NT2/D1 (cell line): ENCODE results near the gene NGB.
"Not testable (repeated sequence)": the region's sequence is repeated elsewhere in the genome, so short reads cannot be mapped to it uniquely, and the experiment has no call there.

Experiments used
- DNase-seq: peaks from one replicate; pipeline ENCODE4 v3.0.0-alpha.2; 2011; ENCODE audit warnings: low read depth, low spot score
- H3K27me3 ChIP-seq: 2 replicates; pipeline ENCODE4 v1.6.0; 2011; ENCODE audit warnings: mild to moderate bottlenecking; ENCODE audit not compliant: insufficient read length, insufficient read depth
- H3K36me3 ChIP-seq: 2 replicates; pipeline ENCODE4 v1.6.1; 2011; ENCODE audit warnings: mild to moderate bottlenecking, low read length, mixed read lengths; ENCODE audit not compliant: insufficient read depth, insufficient read length
- H3K4me1 ChIP-seq: 2 replicates; pipeline ENCODE4 v1.5.1; 2011; ENCODE audit not compliant: insufficient read depth, insufficient read length
- H3K4me3 ChIP-seq: 2 replicates; pipeline ENCODE4 v1.5.1; 2011; ENCODE audit warnings: low read depth; ENCODE audit not compliant: insufficient read length
- H3K9ac ChIP-seq: 2 replicates; pipeline ENCODE4 v1.6.0; 2011; ENCODE audit warnings: low read depth; ENCODE audit not compliant: insufficient read length
- H3K9me3 ChIP-seq: 2 replicates; pipeline ENCODE4 v1.5.1; 2011; ENCODE audit warnings: mild to moderate bottlenecking, low read length; ENCODE audit not compliant: insufficient read depth
- SUZ12 ChIP-seq: IDR thresholded peaks from 2 replicates; pipeline ENCODE4 v1.6.1; 2011; ENCODE audit not compliant: insufficient read length, insufficient read depth; ENCODE audit errors: extremely low read depth
- YY1 ChIP-seq: IDR thresholded peaks from 2 replicates; pipeline ENCODE4 v1.6.1; 2011; ENCODE audit not compliant: insufficient read length, insufficient read depth
- ZNF274 ChIP-seq: IDR thresholded peaks from 2 replicates; pipeline ENCODE4 v1.6.1; 2011; ENCODE audit warnings: mild to moderate bottlenecking, low read depth, low read length

NGB gene

DNA sequence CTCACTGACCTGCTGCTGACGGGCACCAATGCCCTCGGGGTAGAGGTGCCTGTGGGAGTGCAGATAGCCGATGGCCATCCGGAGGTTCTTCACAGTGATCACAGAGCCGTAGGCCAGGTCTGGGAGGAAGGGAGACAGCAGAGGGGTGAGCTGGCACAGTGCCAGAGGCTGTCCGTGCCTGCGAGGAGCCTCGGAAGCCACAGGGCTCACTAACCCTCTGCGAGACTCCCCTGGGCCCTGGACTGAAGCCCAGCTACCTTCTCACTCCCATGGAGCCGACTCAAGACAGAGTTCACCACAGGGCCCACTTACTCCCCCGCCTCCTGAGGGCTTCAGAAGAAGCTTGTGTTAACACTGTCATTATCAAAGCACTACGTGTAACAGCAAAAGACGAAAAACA is 25.1 kb upstream of the NGB start:
- Histone ChIP-seq H3K36me3 (peaks cover 47% of the 10 kb centered on the region), H3K9ac (no peak overlapping the region), H3K27me3 (no peaks in the 10 kb centered on the region), H3K9me3 (no peaks in the 10 kb centered on the region), H3K4me3 (no peak overlapping the region), H3K4me1 (peaks cover under 1% of the 10 kb centered on the region)
- DNase-seq, result no peak
- no peak for TF ChIP-seq ZNF274
- no peak for TF ChIP-seq YY1
- TF ChIP-seq SUZ12, result no peak

- TF ChIP-seq YY1 (no peak), SUZ12 (no peak), ZNF274 (no peak)
- Histone ChIP-seq H3K9ac (no peak overlapping the region), H3K36me3 (peaks cover 35% of the 10 kb centered on the region), H3K4me3 (no peak overlapping the region), H3K9me3 (no peaks in the 10 kb centered on the region), H3K4me1 (no peaks in the 10 kb centered on the region), H3K27me3 (no peaks in the 10 kb centered on the region)
- no peak for DNase-seq
Measured at GRCh38 chr14:77290705-77291104, 19.7 kb upstream of the NGB start.

DNA sequence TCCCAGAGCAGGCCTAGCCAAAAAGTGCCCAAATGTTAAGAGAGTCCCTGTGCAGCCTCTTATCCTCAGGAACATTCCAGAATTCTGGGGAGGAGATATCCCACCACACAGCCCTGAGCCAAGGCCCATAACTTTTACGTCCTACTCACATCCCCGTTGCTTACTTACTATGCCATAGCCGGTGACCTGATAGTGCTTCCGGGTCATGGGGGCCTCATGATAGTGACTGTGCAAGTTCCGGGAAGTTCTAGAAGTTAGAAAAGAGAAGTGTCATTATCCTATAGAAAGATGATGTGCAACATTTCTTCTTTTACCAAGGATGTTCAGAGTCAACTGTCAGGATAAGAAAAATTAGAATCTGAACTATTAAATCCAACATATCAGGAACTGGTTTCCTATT is 15.6 kb upstream of the NGB start:
- TF ChIP-seq ZNF274, result no peak
- TF ChIP-seq YY1, result no peak
- TF ChIP-seq SUZ12, result no peak
- Histone ChIP-seq H3K36me3 (peaks cover 56% of the 10 kb centered on the region), H3K4me1 (no peaks in the 10 kb centered on the region), H3K27me3 (no peaks in the 10 kb centered on the region), H3K9me3 (no peaks in the 10 kb centered on the region), H3K4me3 (no peak overlapping the region), H3K9ac (no peak overlapping the region)
- DNase-seq, result no peak

DNA sequence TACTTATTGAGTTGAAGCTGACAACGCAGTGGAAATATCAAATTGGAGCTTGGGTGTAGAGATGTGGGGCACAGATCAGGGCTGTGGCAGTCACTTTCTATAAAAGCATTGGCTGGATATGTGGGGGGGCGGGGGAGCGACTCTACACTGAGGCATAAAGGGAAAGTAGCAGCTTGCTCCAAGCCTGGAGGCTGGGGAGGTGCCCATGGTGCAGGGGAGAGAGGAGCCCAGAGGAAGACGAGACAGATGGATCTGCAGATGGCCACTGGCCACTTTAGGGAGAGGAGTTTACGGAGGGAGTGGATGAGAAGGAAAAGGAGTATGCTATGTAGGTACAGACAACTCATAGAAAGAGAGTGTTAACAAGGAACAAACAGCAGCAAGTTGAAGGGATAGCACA is 13.5 kb upstream of the NGB start:
- TF ChIP-seq YY1 (no peak), SUZ12 (no peak), ZNF274 (no peak)
- DNase-seq, result no peak
- H3K27me3 ChIP-seq, result no peaks in the 10 kb centered on the region
- H3K9me3 ChIP-seq, result no peaks in the 10 kb centered on the region
- H3K4me3 ChIP-seq, result no peak overlapping the region
- H3K9ac ChIP-seq, result no peak overlapping the region
- H3K4me1 ChIP-seq, result no peaks in the 10 kb centered on the region
- H3K36me3 ChIP-seq, result peaks cover 66% of the 10 kb centered on the region

DNA sequence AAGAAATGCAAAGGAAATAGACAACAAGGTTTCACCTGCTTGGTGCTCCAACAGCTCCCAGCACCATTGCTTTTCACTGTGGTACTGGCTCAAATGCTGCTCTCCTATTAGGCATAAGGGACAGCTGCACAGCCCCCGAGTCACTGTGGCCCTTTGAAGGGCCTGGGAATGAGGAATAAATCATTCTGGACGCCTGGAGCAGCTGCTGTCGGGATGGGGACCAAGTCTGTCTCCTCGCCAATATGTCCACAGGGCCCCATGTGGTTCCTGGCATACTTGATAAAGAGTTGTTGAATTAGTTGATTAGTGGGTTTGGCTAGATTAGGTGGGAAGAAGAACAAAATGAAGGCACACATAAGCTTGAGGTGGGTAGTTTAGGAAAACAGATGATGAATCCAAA is 13.1 kb upstream of the NGB start:
- no peak for DNase-seq
- TF ChIP-seq SUZ12 (no peak), ZNF274 (no peak), YY1 (no peak)
- Histone ChIP-seq H3K36me3 (peaks cover 70% of the 10 kb centered on the region), H3K9ac (no peak overlapping the region), H3K9me3 (no peaks in the 10 kb centered on the region), H3K4me3 (no peak overlapping the region), H3K27me3 (no peaks in the 10 kb centered on the region), H3K4me1 (no peaks in the 10 kb centered on the region)

DNA sequence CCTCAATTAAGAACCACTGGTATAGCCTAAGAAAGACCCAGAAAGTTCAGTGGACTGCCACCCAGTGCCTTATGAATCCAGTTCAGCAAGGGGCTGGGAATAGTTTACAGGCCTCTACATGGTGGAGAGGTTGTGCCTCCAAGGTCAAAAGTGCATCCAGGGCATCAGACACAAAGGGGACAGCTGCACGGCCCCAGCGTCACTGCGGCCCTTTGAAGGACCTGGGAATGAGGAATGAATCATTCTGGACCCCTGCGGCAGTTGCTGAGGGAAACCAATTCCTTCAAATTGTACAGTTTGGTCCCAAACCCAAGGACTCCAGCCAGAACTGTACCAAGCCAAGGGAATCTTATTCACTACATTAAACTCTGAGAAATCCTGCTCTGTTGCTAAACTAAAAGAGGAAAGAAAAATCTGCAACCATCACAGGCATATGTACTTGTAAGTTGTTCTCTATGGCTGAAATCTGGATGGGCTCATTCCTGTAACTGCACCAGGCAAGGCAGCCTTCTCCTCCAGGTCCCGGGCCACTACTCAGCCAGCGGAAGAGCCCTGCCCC is 10.9 kb upstream of the NGB start:
- DNase-seq, result no peak
- H3K4me1 ChIP-seq, result no peaks in the 10 kb centered on the region

GRCh38 chr14:77280921-77281320 is 9.9 kb upstream of the NGB start:
- H3K9ac ChIP-seq, H3K4me3 ChIP-seq, H3K4me1 ChIP-seq, H3K9me3 ChIP-seq, H3K27me3 ChIP-seq, DNase-seq: not testable (repeated sequence)
- H3K36me3 ChIP-seq, result peaks cover 74% of the 10 kb centered on the region

More for the DNA sequence above, 10.9 kb upstream of the NGB start:
- no peaks in the 10 kb centered on the region for H3K9me3 ChIP-seq
- H3K36me3 ChIP-seq, result peaks cover 74% of the 10 kb centered on the region
- no peaks in the 10 kb centered on the region for H3K27me3 ChIP-seq
- H3K4me3 ChIP-seq, result no peak overlapping the region
- H3K9ac ChIP-seq, result no peak overlapping the region
- no peak for TF ChIP-seq SUZ12
- TF ChIP-seq YY1, result no peak
- TF ChIP-seq ZNF274, result no peak

- Histone ChIP-seq H3K9ac (no peak overlapping the region), H3K27me3 (no peaks in the 10 kb centered on the region), H3K36me3 (peaks cover 64% of the 10 kb centered on the region), H3K4me1 (no peaks in the 10 kb centered on the region), H3K9me3 (no peaks in the 10 kb centered on the region), H3K4me3 (no peak overlapping the region)
- TF ChIP-seq ZNF274 (no peak), SUZ12 (no peak), YY1 (no peak)
- no peak for DNase-seq
Measured at GRCh38 chr14:77279719-77280118, 8.7 kb upstream of the NGB start.
